GM23248 (cell line): ENCODE results near the gene MYEF2.

Source experiments
- EZH2 ChIP-seq: fragments of 200-600 bp; sonication (generic); IDR thresholded peaks from 2 replicates; pipeline ENCODE4 v1.6.1; 2018; ENCODE audit warnings: antibody characterized with exemption, mild to moderate bottlenecking; ENCODE audit not compliant: insufficient read depth, poor library complexity, severe bottlenecking
- EZH2phosphoT487 ChIP-seq: fragments of 200-600 bp; sonication (generic); IDR thresholded peaks from 2 replicates; pipeline ENCODE4 v1.6.1; 2018; ENCODE audit warnings: antibody characterized with exemption, moderate library complexity, mild to moderate bottlenecking, low read depth; ENCODE audit not compliant: insufficient read depth

- TF ChIP-seq EZH2 (no peak), EZH2phosphoT487 (no peak)
These were observed 24.0 kb upstream of the MYEF2 start for GRCh38 chr15:48202068-48202467.
